ENCODE results near the gene ZNF280D. TPM values are rescaled to one million over a fixed set of nuclear protein-coding genes. Genes with fewer than 3 reads are reported as not detected.

ZNF280D gene
- polyA plus RNA-seq, 2 donors: 7.1 to 13.2 TPM

DNA sequence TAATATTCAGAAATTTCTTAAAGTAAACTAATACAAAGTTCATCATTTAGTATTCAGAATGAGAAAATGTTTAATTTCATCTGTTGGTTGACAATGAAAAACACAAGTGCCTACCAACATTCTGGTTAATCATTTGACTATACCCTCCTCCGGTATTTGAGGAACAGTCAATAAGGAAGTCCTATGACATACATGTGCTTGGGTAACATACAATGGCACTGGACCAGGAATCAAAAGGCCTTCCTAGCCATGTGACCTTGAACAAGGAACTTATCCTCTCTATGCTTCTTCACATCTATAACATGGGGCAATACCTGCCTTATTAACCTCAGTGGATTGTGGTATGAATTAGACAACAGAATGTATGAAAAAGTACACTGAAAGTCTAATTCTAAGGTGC, 65.8 kb downstream of the ZNF280D start:
- Histone ChIP-seq H3K4me3 (ENCODE audit: low read depth in 1 of 2, low read length in 2 of 2) (no peak overlapping the region), H3K27ac (ENCODE audit: low read depth in 2 of 2, low read length in 1 of 2) (no peak overlapping the region), H3K36me3 (ENCODE audit: control insufficient read depth in 2 of 2, insufficient read depth in 2 of 2, low read length in 1 of 2) (peaks cover 2% of the 10 kb centered on the region in 2 donors), H3K9me3 (ENCODE audit: control insufficient read depth in 2 of 2, insufficient read depth in 1 of 2, low read depth in 1 of 2, low read length in 1 of 2) (no peaks in the 10 kb centered on the region), H3K27me3 (ENCODE audit: control insufficient read depth in 1 of 2, insufficient read depth in 2 of 2, low read length in 2 of 2) (no peaks in the 10 kb centered on the region), H3K4me1 (ENCODE audit: control insufficient read depth in 2 of 2, insufficient read depth in 2 of 2, low read length in 1 of 2) (no peaks in the 10 kb centered on the region)
- 73 to 89% methylated on average over 1 of the region's 1 CpG for WGBS, 2 donors

- H3K27ac ChIP-seq (ENCODE audit: low read depth in 2 of 2, low read length in 1 of 2): no peak overlapping the region
- peaks cover 2% of the 10 kb centered on the region in 2 donors for H3K36me3 ChIP-seq (ENCODE audit: control insufficient read depth in 2 of 2, insufficient read depth in 2 of 2, low read length in 1 of 2)
- H3K4me1 ChIP-seq (ENCODE audit: control insufficient read depth in 2 of 2, insufficient read depth in 2 of 2, low read length in 1 of 2): no peaks in the 10 kb centered on the region
- no peaks in the 10 kb centered on the region for H3K27me3 ChIP-seq (ENCODE audit: control insufficient read depth in 1 of 2, insufficient read depth in 2 of 2, low read length in 2 of 2)
- no peak overlapping the region for H3K4me3 ChIP-seq (ENCODE audit: low read depth in 1 of 2, low read length in 2 of 2)
- no peaks in the 10 kb centered on the region for H3K9me3 ChIP-seq (ENCODE audit: control insufficient read depth in 2 of 2, insufficient read depth in 1 of 2, low read depth in 1 of 2, low read length in 1 of 2)
Observed at GRCh38 chr15:56660943-56661342, 72.4 kb downstream of the ZNF280D start.

DNA sequence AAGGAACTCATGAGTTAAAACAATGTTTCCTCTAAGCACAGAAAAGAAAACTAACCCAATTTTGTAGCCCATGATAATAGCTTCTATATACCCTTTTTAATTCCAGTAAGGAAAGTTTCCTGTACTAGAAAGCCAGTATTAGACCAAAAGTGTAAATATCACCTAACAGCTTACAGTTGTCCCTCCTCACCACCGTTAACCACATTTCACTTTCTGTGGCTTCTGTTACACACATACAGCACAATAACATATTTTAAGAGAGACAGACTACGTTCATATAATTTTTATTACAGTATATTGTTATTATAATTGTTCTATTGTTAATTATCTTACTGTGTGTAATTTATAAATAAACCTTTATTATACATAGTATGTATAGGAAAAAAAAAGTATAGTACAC, 74.1 kb downstream of the ZNF280D start:
- WGBS, 2 donors: 78 to 82% methylated on average over 2 of the region's 2 CpGs
- no peak overlapping the region for H3K27ac ChIP-seq (ENCODE audit: low read depth in 2 of 2, low read length in 1 of 2)
- no peak overlapping the region for H3K4me3 ChIP-seq (ENCODE audit: low read depth in 1 of 2, low read length in 2 of 2)
- H3K4me1 ChIP-seq (ENCODE audit: control insufficient read depth in 2 of 2, insufficient read depth in 2 of 2, low read length in 1 of 2): no peaks in the 10 kb centered on the region
- H3K36me3 ChIP-seq (ENCODE audit: control insufficient read depth in 2 of 2, insufficient read depth in 2 of 2, low read length in 1 of 2): peaks cover 2% of the 10 kb centered on the region in 2 donors
- H3K9me3 ChIP-seq (ENCODE audit: control insufficient read depth in 2 of 2, insufficient read depth in 1 of 2, low read depth in 1 of 2, low read length in 1 of 2): no peaks in the 10 kb centered on the region
- H3K27me3 ChIP-seq (ENCODE audit: control insufficient read depth in 1 of 2, insufficient read depth in 2 of 2, low read length in 2 of 2): no peaks in the 10 kb centered on the region

DNA sequence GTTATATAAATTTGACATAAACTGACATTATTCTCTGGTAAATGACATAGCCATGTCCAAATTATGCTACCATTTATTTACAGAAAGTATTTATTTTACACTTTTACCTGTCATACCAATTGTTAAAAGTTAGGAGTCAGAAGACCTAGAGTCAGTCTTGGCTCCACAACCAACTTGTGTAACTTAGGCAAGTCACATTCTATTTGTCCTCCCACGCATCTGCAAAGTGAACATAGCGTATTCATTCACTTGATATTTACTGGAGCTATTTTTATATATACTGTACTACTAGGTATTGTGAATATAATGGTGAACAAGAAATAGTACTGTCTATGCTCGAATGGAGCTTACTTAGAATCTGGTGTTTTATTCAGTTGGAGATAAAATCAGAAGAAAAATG, 78.7 kb downstream of the ZNF280D start:
- Histone ChIP-seq H3K4me3 (ENCODE audit: low read depth in 1 of 2, low read length in 2 of 2) (no peak overlapping the region), H3K4me1 (ENCODE audit: control insufficient read depth in 2 of 2, insufficient read depth in 2 of 2, low read length in 1 of 2) (no peaks in the 10 kb centered on the region), H3K9me3 (ENCODE audit: control insufficient read depth in 2 of 2, insufficient read depth in 1 of 2, low read depth in 1 of 2, low read length in 1 of 2) (no peaks in the 10 kb centered on the region), H3K27ac (ENCODE audit: low read depth in 2 of 2, low read length in 1 of 2) (no peak overlapping the region), H3K27me3 (ENCODE audit: control insufficient read depth in 1 of 2, insufficient read depth in 2 of 2, low read length in 2 of 2) (no peaks in the 10 kb centered on the region), H3K36me3 (ENCODE audit: control insufficient read depth in 2 of 2, insufficient read depth in 2 of 2, low read length in 1 of 2) (no peaks in the 10 kb centered on the region)
- WGBS, 2 donors: 95% methylated on average over 3 of the region's 3 CpGs

DNA sequence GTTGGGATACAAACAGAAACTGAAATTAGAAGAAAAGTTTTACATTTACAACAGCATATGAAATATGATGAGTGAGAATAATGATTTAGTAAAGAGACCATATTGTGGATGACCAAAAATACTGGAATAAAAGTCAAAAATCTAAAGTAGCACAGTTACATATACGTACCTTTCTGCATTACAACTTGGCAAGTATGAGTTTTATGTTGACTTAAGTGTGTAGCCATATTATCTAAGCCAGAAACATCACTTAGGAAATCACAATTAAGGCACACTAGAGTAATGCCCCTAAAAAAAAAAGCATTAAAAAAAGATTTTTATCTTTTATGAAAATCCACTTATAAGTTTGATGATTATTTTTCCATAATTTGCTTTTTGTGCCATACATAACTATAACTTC, 79.1 kb downstream of the ZNF280D start:
- H3K27ac ChIP-seq (ENCODE audit: low read depth in 2 of 2, low read length in 1 of 2): no peak overlapping the region
- H3K36me3 ChIP-seq (ENCODE audit: control insufficient read depth in 2 of 2, insufficient read depth in 2 of 2, low read length in 1 of 2): no peaks in the 10 kb centered on the region

GRCh38 chr15:56653787-56654186, 79.5 kb downstream of the ZNF280D start:
- 83 to 90% methylated on average over 3 of the region's 3 CpGs for WGBS, 2 donors
- no peak overlapping the region for H3K27ac ChIP-seq (ENCODE audit: low read depth in 2 of 2, low read length in 1 of 2)

More for the DNA sequence above, 79.1 kb downstream of the ZNF280D start:
- Histone ChIP-seq H3K4me1 (ENCODE audit: control insufficient read depth in 2 of 2, insufficient read depth in 2 of 2, low read length in 1 of 2) (no peaks in the 10 kb centered on the region), H3K9me3 (ENCODE audit: control insufficient read depth in 2 of 2, insufficient read depth in 1 of 2, low read depth in 1 of 2, low read length in 1 of 2) (no peaks in the 10 kb centered on the region), H3K27me3 (ENCODE audit: control insufficient read depth in 1 of 2, insufficient read depth in 2 of 2, low read length in 2 of 2) (no peaks in the 10 kb centered on the region), H3K4me3 (ENCODE audit: low read depth in 1 of 2, low read length in 2 of 2) (no peak overlapping the region)
- WGBS, 2 donors: 91 to 96% methylated on average over 1 of the region's 1 CpG

GRCh38 chr15:56653107-56653506, 80.2 kb downstream of the ZNF280D start:
- Histone ChIP-seq H3K36me3 (ENCODE audit: control insufficient read depth in 2 of 2, insufficient read depth in 2 of 2, low read length in 1 of 2) (no peaks in the 10 kb centered on the region), H3K27me3 (ENCODE audit: control insufficient read depth in 1 of 2, insufficient read depth in 2 of 2, low read length in 2 of 2) (no peaks in the 10 kb centered on the region), H3K27ac (ENCODE audit: low read depth in 2 of 2, low read length in 1 of 2) (no peak overlapping the region), H3K4me1 (ENCODE audit: control insufficient read depth in 2 of 2, insufficient read depth in 2 of 2, low read length in 1 of 2) (no peaks in the 10 kb centered on the region), H3K9me3 (ENCODE audit: control insufficient read depth in 2 of 2, insufficient read depth in 1 of 2, low read depth in 1 of 2, low read length in 1 of 2) (no peaks in the 10 kb centered on the region), H3K4me3 (ENCODE audit: low read depth in 1 of 2, low read length in 2 of 2) (no peak overlapping the region)

More at GRCh38 chr15:56653787-56654186, 79.5 kb downstream of the ZNF280D start:
- H3K4me3 ChIP-seq (ENCODE audit: low read depth in 1 of 2, low read length in 2 of 2): no peak overlapping the region
- no peaks in the 10 kb centered on the region for H3K27me3 ChIP-seq (ENCODE audit: control insufficient read depth in 1 of 2, insufficient read depth in 2 of 2, low read length in 2 of 2)
- no peaks in the 10 kb centered on the region for H3K36me3 ChIP-seq (ENCODE audit: control insufficient read depth in 2 of 2, insufficient read depth in 2 of 2, low read length in 1 of 2)
- no peaks in the 10 kb centered on the region for H3K4me1 ChIP-seq (ENCODE audit: control insufficient read depth in 2 of 2, insufficient read depth in 2 of 2, low read length in 1 of 2)
- no peaks in the 10 kb centered on the region for H3K9me3 ChIP-seq (ENCODE audit: control insufficient read depth in 2 of 2, insufficient read depth in 1 of 2, low read depth in 1 of 2, low read length in 1 of 2)

DNA sequence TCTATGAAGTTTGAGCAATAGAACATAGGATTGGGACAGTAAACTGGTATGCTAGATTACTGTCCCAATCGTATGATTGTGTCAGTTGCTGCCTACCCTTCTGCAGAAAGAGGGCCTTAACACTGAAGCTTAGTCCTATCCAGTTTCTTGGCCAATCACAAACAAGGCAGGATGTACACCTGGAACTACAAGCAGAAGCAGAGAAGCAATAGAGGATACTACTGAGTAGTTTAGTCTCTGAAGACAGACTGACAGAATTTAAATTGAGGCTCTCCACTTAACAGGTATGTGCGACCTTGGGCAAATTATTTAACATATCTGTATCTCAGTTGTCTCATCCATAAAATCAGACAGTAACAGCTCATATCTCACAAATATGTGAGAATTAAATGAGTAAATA, 85.0 kb downstream of the ZNF280D start:
- WGBS, 2 donors: 72 to 93% methylated on average over 2 of the region's 2 CpGs

GRCh38 chr15:56640549-56640948, 92.8 kb downstream of the ZNF280D start:
- WGBS, 2 donors: 86 to 95% methylated on average over 2 of the region's 2 CpGs
- no peaks in the 10 kb centered on the region for H3K36me3 ChIP-seq (ENCODE audit: control insufficient read depth in 2 of 2, insufficient read depth in 2 of 2, low read length in 1 of 2)

More for the DNA sequence above, 85.0 kb downstream of the ZNF280D start:
- Histone ChIP-seq H3K4me1 (ENCODE audit: control insufficient read depth in 2 of 2, insufficient read depth in 2 of 2, low read length in 1 of 2) (no peaks in the 10 kb centered on the region), H3K9me3 (ENCODE audit: control insufficient read depth in 2 of 2, insufficient read depth in 1 of 2, low read depth in 1 of 2, low read length in 1 of 2) (no peaks in the 10 kb centered on the region), H3K27me3 (ENCODE audit: control insufficient read depth in 1 of 2, insufficient read depth in 2 of 2, low read length in 2 of 2) (no peaks in the 10 kb centered on the region), H3K4me3 (ENCODE audit: low read depth in 1 of 2, low read length in 2 of 2) (no peak overlapping the region), H3K36me3 (ENCODE audit: control insufficient read depth in 2 of 2, insufficient read depth in 2 of 2, low read length in 1 of 2) (no peaks in the 10 kb centered on the region), H3K27ac (ENCODE audit: low read depth in 2 of 2, low read length in 1 of 2) (no peak overlapping the region)

DNA sequence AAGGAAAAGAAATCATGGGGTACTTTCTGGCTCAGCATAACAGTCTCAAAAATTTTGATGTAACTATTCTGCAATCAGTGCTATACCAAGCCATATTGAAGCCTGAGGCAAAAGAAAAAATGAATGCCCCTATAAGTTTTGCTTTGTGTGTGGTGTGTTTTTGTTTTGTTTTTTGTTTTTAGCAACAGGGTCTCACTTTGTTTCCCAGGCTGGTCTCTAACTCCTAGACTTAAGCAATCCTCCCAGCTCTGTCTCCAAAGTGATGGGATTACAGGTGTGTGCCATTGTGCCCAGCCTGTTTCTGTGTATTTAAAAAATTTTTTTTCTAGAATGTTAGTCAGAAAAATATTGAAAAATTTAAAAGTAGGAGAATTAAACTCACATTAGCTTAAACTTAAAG, 93.2 kb downstream of the ZNF280D start:
- no peaks in the 10 kb centered on the region for H3K27me3 ChIP-seq (ENCODE audit: control insufficient read depth in 1 of 2, insufficient read depth in 2 of 2, low read length in 2 of 2)
- no peak overlapping the region for H3K27ac ChIP-seq (ENCODE audit: low read depth in 2 of 2, low read length in 1 of 2)
- no peaks in the 10 kb centered on the region for H3K36me3 ChIP-seq (ENCODE audit: control insufficient read depth in 2 of 2, insufficient read depth in 2 of 2, low read length in 1 of 2)

More at GRCh38 chr15:56640549-56640948, 92.8 kb downstream of the ZNF280D start:
- H3K4me1 ChIP-seq (ENCODE audit: control insufficient read depth in 2 of 2, insufficient read depth in 2 of 2, low read length in 1 of 2): no peaks in the 10 kb centered on the region
- H3K27ac ChIP-seq (ENCODE audit: low read depth in 2 of 2, low read length in 1 of 2): no peak overlapping the region
- no peaks in the 10 kb centered on the region for H3K27me3 ChIP-seq (ENCODE audit: control insufficient read depth in 1 of 2, insufficient read depth in 2 of 2, low read length in 2 of 2)
- no peak overlapping the region for H3K4me3 ChIP-seq (ENCODE audit: low read depth in 1 of 2, low read length in 2 of 2)
- no peaks in the 10 kb centered on the region for H3K9me3 ChIP-seq (ENCODE audit: control insufficient read depth in 2 of 2, insufficient read depth in 1 of 2, low read depth in 1 of 2, low read length in 1 of 2)

More for the DNA sequence above, 93.2 kb downstream of the ZNF280D start:
- Histone ChIP-seq H3K4me1 (ENCODE audit: control insufficient read depth in 2 of 2, insufficient read depth in 2 of 2, low read length in 1 of 2) (no peaks in the 10 kb centered on the region), H3K9me3 (ENCODE audit: control insufficient read depth in 2 of 2, insufficient read depth in 1 of 2, low read depth in 1 of 2, low read length in 1 of 2) (no peaks in the 10 kb centered on the region), H3K4me3 (ENCODE audit: low read depth in 1 of 2, low read length in 2 of 2) (no peak overlapping the region)

Data from esophagus (tissue), 2 donors.